Endothelial cell of umbilical vein (primary cell): ENCODE data around the gene CACTIN. TPM values are rescaled to one million over a fixed set of nuclear protein-coding genes. Genes with fewer than 3 reads are reported as not detected.

ENCODE experiments used
- BruUV-seq: library from RNA; stranded (reverse); fragments of 400-500 nt; replicated peaks from 2 replicates; lab custom pipeline; 2021; lab: Mats Ljungman, UMichigan
- CTCF ChIA-PET: fragments of 300-600, 350-600 bp; sonication (Branson Sonifier 250); formaldehyde crosslinking; loops from one replicate; lab custom pipeline; 2021; ENCODE audit warnings: antibody characterized with exemption, inconsistent platforms; lab: Charles Lee
- POLR2A ChIA-PET: fragments of 300-600, 350-600 bp; sonication (Branson Sonifier 250); formaldehyde crosslinking; loops from one replicate; lab custom pipeline; 2021; ENCODE audit warnings: antibody characterized with exemption, inconsistent platforms; lab: Charles Lee
- DNase-seq: peaks from one replicate; pipeline ENCODE4 v3.0.0-alpha.2; 2011; ENCODE audit warnings: low read depth, low spot score
- FAIRE-seq: peaks from 2 replicates; lab custom pipeline; 2011; peaks lifted over from hg19 to GRCh38; lab: Jason Lieb, UNC
- H2AFZ ChIP-seq: 2 replicates; pipeline ENCODE4 v1.6.0; 2012; ENCODE audit warnings: low read depth, low read length, control low read depth, inconsistent platforms
- H3K27ac ChIP-seq: 2 replicates; pipeline ENCODE4 v1.5.1; 2011; ENCODE audit warnings: low read depth, mild to moderate bottlenecking, control low read depth, low read length, moderate library complexity; ENCODE audit not compliant: insufficient read depth
- H3K27me3 ChIP-seq, 2 experiments: 2 replicates each; pipeline versions ENCODE4 v1.6.0 to v1.6.1; 2011; ENCODE audit warnings: low read length in 2 of 2, mixed read lengths in 1 of 2; ENCODE audit not compliant: control insufficient read depth in 2 of 2, insufficient read depth in 2 of 2
- H3K36me3 ChIP-seq, 2 experiments: 2 replicates in 1 of 2; 3 replicates in 1 of 2; pipeline ENCODE4 v1.5.1; 2011; ENCODE audit warnings: low read length in 2 of 2, mild to moderate bottlenecking in 1 of 2, moderate library complexity in 1 of 2; ENCODE audit not compliant: control insufficient read depth in 2 of 2, insufficient read depth in 2 of 2; ENCODE audit errors: extremely low read depth in 1 of 2
- H3K4me1 ChIP-seq: 3 replicates; pipeline ENCODE4 v1.5.1; 2011; ENCODE audit warnings: mild to moderate bottlenecking, low read length; ENCODE audit not compliant: control insufficient read depth, insufficient read depth; ENCODE audit errors: extremely low read depth
- H3K4me2 ChIP-seq: 2 replicates; pipeline ENCODE4 v1.6.1; 2011; ENCODE audit warnings: low read length, control low read depth, mixed read lengths; ENCODE audit not compliant: insufficient read depth
- H3K4me3 ChIP-seq, 3 experiments: fragments of 200-600 bp in 1 of 3; sonication (generic), shearing (Covaris generic) in 1 of 3; replicated peaks in 1 of 3; 2 replicates each; pipeline ENCODE4 v1.5.1; 2011 to 2016; ENCODE audit warnings: control low read depth in 3 of 3, low read length in 3 of 3, mild to moderate bottlenecking in 2 of 3, inconsistent platforms in 1 of 3, low read depth in 1 of 3, moderate library complexity in 1 of 3; ENCODE audit not compliant: insufficient read depth in 1 of 3
- H3K79me2 ChIP-seq: 2 replicates; pipeline ENCODE4 v1.6.0; 2012; ENCODE audit warnings: low read length, inconsistent platforms; ENCODE audit not compliant: control insufficient read depth, insufficient read depth
- H3K9ac ChIP-seq: replicated peaks from 2 replicates; pipeline ENCODE3; 2011; ENCODE audit warnings: low read length, control low read depth; ENCODE audit not compliant: insufficient read depth; ENCODE audit errors: extremely low read depth
- H3K9me1 ChIP-seq: replicated peaks from 3 replicates; pipeline ENCODE4 v1.6.0; 2011; ENCODE audit warnings: mild to moderate bottlenecking, low read length; ENCODE audit not compliant: control insufficient read depth, insufficient read depth; ENCODE audit errors: extremely low read depth
- H3K9me3 ChIP-seq: replicated peaks from 2 replicates; pipeline ENCODE4 v1.5.1; 2012; ENCODE audit warnings: low read length, inconsistent platforms; ENCODE audit not compliant: control insufficient read depth, insufficient read depth
- H4K20me1 ChIP-seq: replicated peaks from 2 replicates; pipeline ENCODE3; 2011; ENCODE audit warnings: mild to moderate bottlenecking, low read length; ENCODE audit not compliant: control insufficient read depth, insufficient read depth; ENCODE audit errors: extremely low read depth
- dilution Hi-C: fragments of 300-500 bp; cut with MboI; formaldehyde crosslinking; loops from one replicate; pipeline ENCODE4 v1.15.0; 2019; ENCODE audit warnings: low sequenced_read_pairs; ENCODE audit not compliant: extremely low pct_ligation_motif_present
- intact Hi-C: fragments of 100-400 bp; cut with micrococcal nuclease; formaldehyde crosslinking; loops from one replicate; pipeline ENCODE4 v1.10.0; 2022
- polyA plus RNA-seq, 4 experiments: library from polyadenylated mRNA; depleted of rRNA in 3 of 4; stranded (reverse) in 3 of 4; unstranded in 1 of 4; fragments of >200 nt; gene quantifications; 2 replicates each; pipeline versions ENCODE4 v1.2.1 to v1.2.3, GENCODE V29; 2011 to 2012; ENCODE audit warnings: missing spikeins in 1 of 4
- total RNA-seq: library from RNA; stranded (reverse); gene quantifications from 2 replicates; pipeline ENCODE4 v1.2.3, GENCODE V29; 2021
- TF ChIP-seq, protein P1 (sequence below), 2 donors: IDR thresholded peaks; 1 replicate in 1 of 2; 2 replicates in 1 of 2; pipeline ENCODE4 v1.5.1; 2011; ENCODE audit warnings: low read length in 2 of 2, mild to moderate bottlenecking in 2 of 2, moderate library complexity in 2 of 2, control low read depth in 1 of 2, inconsistent platforms in 1 of 2, low read depth in 1 of 2; ENCODE audit not compliant: insufficient read depth in 1 of 2; ENCODE audit errors: extremely low read depth in 1 of 2

The CACTIN gene
- total and polyA plus RNA-seq, 2 donors (not counting 3 experiments of a cell fraction or from before 2014, with no cell fraction given): 29.7 to 36.1 TPM

DNA sequence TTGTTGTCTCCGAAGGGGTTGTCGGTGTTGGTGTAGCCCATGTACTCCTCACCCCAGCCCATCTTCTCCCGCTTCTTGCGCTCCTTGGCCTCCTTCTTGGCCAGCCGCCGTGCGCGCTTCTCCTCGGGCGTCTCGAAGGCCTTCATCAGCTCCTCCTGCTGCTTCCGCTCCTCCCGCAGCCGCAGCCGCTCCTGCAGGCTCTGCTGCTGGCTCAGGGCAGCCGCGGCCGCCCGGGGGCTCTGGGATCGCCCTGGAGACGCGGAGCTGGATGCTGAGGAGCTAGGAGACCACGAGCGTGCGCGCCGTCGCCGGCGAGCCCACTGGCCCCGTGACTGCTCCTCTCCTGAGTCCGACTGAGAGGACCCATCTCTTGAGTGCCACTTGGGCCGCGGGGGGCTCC is 2.9 kb downstream of the CACTIN start:
- CTCF ChIA-PET: interaction anchor here (0.7 kb wide), 1 partner anchor 37 kb away, joined by 3 read pairs; no protein-coding TSS in a partner anchor
- H3K9ac ChIP-seq: no peak overlapping the region

DNA sequence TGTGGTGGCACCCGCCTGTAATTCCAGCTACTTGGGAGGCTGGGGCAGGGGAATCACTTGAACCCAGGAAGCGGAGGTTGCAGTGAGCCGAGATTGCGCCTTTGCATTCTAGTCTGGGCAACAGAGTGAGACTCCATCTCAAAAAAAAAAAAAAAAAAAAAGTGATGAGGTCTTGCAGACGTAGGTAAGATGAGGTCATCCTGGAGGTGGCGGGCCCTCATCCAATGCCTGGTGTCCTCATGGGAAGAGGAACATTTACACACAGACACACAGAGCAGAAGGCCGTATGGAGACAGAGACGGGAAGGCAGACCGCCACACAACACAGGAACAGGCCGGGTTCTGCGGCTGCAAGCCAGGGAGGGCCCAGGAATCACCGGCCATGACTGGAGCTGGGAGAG is 4.4 kb downstream of the CACTIN start:
- DNase-seq (no peak), FAIRE-seq (no peak)
- dilution Hi-C loops (no loop called here), intact Hi-C loops (loop anchor here (10.0 kb wide), 1 partner anchor 83 kb away; the partner anchor contains the start of genes PIP5K1C and TJP3)
- TF ChIP-seq, protein P1, sequence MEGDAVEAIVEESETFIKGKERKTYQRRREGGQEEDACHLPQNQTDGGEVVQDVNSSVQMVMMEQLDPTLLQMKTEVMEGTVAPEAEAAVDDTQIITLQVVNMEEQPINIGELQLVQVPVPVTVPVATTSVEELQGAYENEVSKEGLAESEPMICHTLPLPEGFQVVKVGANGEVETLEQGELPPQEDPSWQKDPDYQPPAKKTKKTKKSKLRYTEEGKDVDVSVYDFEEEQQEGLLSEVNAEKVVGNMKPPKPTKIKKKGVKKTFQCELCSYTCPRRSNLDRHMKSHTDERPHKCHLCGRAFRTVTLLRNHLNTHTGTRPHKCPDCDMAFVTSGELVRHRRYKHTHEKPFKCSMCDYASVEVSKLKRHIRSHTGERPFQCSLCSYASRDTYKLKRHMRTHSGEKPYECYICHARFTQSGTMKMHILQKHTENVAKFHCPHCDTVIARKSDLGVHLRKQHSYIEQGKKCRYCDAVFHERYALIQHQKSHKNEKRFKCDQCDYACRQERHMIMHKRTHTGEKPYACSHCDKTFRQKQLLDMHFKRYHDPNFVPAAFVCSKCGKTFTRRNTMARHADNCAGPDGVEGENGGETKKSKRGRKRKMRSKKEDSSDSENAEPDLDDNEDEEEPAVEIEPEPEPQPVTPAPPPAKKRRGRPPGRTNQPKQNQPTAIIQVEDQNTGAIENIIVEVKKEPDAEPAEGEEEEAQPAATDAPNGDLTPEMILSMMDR (IDR thresholded peaks at IDR 0.05; ENCODE audit: extremely low read depth in 1 of 2, insufficient read depth in 1 of 2, low read depth in 1 of 2, low read length in 2 of 2): no peak
- no TSS peak for BruUV-seq
- CTCF ChIA-PET: interaction anchor here (0.6 to 1.1 kb wide), 4 partner anchors 34 to 96 kb away, joined by 3 read pairs; no protein-coding TSS in a partner anchor
- H2AFZ ChIP-seq: no peak overlapping the region
- no peaks in the 10 kb centered on the region for H3K27me3 ChIP-seq
- H3K27ac ChIP-seq: no peak overlapping the region
- no peak overlapping the region for H3K4me3 ChIP-seq
- no peak overlapping the region for H3K9ac ChIP-seq
- peaks cover 12% of the 10 kb centered on the region for H3K4me1 ChIP-seq
- H3K4me2 ChIP-seq: no peak overlapping the region
- H3K36me3 ChIP-seq: peaks cover 0 to 23% of the 10 kb centered on the region in 2 experiments
- no peaks in the 10 kb centered on the region for H3K9me3 ChIP-seq
- peaks cover 18% of the 10 kb centered on the region for H3K79me2 ChIP-seq
- POLR2A ChIA-PET: no interaction called here
- no peaks in the 10 kb centered on the region for H3K9me1 ChIP-seq
- H4K20me1 ChIP-seq: no peaks in the 10 kb centered on the region

More for the DNA sequence above, 2.9 kb downstream of the CACTIN start:
- Histone ChIP-seq H3K79me2 (peaks cover 18% of the 10 kb centered on the region), H3K4me2 (no peak overlapping the region), H3K36me3 (peaks cover 0 to 23% of the 10 kb centered on the region in 2 experiments), H3K9me3 (no peaks in the 10 kb centered on the region), H4K20me1 (no peaks in the 10 kb centered on the region), H3K27me3 (no peaks in the 10 kb centered on the region), H3K4me3 (no peak overlapping the region), H3K9me1 (no peaks in the 10 kb centered on the region), H3K4me1 (peaks cover 14% of the 10 kb centered on the region), H2AFZ (no peak overlapping the region), H3K27ac (no peak overlapping the region)
- no peak for FAIRE-seq
- no peak for DNase-seq
- dilution Hi-C loops (no loop called here), intact Hi-C loops (loop anchor here (10.0 kb wide), 1 partner anchor 81 kb away; the partner anchor contains the start of genes PIP5K1C and TJP3)
- TF ChIP-seq, protein P1 (IDR thresholded peaks at IDR 0.05; ENCODE audit: extremely low read depth in 1 of 2, insufficient read depth in 1 of 2, low read depth in 1 of 2, low read length in 2 of 2): no peak
- BruUV-seq: no TSS peak
- POLR2A ChIA-PET: interaction anchor here (0.6 kb wide), 1 partner anchor 22 kb away, joined by 3 read pairs; no protein-coding TSS in a partner anchor
